SKM-1 treated with dmso at 0.1 percent for 144 hours (cell line): ENCODE results near the gene ITGAE.

ENCODE experiments used
- DNase-seq: peaks from one replicate; lab custom pipeline; 2025; ENCODE audit not compliant: unreplicated experiment; lab: John Stamatoyannopoulos, UW

Gene ITGAE

DNA sequence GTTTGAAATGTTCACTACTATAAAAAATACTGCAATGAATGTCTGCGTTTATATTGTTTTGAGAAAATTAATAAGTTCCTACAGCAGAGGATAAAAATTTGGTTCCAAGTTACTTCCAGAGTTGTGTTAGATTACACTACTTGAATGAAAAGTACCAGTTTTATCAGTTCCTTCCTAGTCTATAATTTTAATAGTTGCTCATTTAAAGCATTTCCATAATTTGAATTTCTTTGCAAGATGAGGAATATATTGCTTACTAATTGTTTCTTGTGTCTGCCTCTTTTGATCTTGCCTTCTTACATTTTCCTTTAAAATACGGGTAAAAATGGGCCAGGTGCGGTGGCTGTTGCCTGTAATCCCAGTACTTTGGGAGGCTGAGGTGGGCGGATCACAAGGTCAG is 128.4 kb downstream of the ITGAE start:
- DNase-seq = no peak

DNA sequence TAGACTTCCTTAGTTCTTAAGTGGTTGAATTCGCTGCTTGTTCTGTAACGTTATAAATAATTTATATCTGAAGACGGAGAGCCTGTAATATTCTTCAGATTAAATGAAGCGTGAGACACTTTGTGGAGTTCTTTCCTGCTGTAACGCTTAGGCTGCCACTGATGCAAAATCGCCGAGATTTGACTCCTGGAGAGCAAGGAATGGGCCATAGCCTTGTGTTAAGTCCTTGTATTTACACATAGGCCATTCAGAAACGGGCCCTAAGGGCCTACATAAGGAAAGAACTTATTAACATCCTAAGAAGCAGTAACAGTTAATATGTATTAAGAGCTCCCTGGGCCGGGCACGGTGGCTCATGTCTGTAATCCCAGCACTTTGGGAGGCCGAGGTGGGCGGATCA is 131.4 kb downstream of the ITGAE start:
- no peak for DNase-seq

DNA sequence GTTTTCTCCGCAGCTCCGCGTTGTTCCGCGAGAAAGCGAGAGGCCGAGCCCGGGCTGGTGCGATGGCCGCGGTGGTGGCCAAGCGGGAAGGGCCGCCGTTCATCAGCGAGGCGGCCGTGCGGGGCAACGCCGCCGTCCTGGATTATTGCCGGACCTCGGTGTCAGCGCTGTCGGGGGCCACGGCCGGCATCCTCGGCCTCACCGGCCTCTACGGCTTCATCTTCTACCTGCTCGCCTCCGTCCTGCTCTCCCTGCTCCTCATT is 132.0 kb downstream of the ITGAE start:
- no peak for DNase-seq

DNA sequence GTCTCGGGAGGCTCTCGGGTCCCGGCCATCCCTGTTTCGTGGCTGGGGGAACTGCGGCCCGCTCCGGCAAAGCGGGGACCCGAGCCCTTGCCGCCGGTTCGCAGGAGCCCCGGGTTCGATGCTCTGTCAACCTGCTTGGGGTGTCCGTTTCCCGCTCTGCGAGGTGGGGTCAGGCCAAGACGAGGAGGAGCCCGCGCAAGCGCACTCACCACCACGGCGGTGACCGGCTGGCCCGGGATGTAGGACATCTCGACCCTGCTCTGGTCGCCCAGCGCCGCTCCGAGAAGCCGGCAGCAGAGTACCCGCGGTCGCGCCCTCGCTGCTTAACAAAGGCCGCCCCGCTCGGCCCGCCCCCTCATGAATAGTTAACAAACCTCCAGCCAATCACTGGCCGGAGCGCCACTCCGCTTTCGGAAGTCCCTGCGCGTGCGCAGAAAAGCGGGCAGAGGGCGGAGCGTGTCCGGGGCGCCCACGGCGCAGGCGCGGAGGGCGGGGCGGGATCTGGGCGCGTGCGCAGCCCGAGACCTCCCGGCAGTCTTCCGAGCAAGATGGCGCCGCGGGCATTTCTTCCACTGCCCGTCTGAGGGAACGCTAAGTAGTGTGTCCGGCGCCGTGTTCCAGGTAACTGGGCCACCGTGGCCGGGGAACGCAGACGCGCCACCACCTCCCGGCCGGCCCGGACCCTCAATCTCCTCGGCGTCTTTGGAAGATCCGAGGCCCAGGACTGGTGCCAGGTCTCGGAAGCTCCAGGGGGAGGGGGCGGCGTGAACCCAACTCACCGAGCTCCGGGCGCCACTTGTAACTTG is 132.5 kb downstream of the ITGAE start, which contains the start of the genes EMC6 and TAX1BP3:
Gene EMC6 (plus strand): TSS at position 534 of the 806 bp plus-strand sequence. CDS start 335 bp downstream, outside the sequence.
Gene TAX1BP3 (minus strand): TSS at position 300 of the 806 bp plus-strand sequence. CDS start 52 bp downstream, at position 248.
- peak; percentile 81 for DNase-seq

DNA sequence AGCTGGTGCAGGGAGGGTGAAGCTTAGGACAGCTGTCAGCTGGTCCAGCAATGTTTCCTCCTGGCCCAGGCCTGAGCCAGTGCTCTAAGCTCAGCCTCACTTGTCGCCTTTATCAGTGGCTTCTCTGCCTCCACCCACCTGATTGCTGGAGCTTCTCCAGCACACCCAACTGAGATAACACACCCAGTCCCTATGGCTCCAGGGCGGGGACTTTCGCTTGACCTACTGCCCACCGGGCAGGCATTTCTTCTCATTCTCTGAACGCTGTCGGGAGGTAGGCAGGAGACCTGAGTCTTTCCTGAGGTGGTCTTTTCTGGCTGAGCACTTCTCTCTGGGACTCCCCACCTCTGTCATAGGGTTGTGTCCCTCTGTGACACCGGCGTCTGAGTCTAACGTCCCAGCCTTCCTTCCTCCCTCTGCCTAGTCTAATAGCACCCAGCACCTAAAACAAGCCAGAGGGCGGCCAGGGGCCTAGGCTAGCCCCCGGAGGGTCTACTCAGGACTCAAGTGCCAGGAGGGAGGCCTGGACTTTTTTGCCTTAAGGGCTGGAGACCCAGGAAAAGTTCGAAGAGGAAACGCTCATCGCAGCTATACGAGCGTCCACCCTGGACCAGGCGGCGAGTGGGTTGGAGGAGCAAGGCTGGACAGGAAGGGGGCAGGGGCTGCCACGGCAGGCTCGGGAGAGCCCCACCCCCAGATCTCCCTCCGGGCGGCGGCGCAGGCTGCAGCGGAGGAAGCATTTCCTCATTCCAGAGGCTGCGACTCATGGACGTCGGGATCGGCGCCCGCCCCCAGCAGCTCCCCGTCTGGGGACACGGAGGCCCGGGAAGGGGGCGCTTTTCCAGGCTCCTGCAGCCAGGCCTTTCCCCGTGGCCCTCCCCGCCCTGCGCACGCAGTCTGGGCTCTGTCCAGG is 133.4 kb downstream of the ITGAE start:
- no peak for DNase-seq

DNA sequence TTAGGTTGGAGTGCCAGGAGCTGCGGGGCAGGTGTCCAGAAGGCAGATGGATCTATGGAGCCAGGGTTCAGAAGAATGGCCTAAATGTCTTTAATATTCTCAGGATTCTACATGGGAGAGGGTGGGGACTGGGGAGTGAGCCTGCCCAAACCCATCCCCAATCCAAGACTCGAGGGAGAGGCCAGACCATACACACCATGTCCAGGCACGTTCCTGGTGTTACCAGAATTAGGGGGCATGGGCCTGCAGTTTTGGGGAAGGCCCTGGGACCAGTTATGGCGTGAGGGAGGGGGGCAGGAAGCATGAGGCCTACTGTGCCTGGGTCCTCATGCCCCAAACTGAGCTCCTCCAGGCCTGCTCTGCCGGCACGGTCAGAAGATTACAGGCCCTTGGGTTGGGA is 134.5 kb downstream of the ITGAE start:
- no peak for DNase-seq

DNA sequence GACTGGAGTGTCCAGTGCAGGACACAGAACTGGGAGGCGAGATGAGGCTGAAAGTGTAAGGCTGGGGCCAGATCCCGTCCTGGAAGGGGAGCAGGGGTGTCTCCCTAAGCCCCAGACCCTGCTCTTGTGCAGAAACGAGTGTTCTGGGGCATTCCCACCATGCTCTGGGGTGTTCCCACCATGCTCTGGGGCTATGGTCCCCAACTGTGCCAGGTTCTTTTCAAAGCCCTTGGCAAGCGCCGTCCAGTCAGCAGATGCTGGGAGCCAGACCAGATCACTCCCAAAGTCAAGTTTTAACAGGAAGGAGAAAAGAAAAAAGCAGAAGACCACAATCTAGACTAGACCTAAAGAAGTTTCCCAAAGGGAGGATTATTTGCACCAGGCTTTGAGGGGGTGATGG is 135.2 kb downstream of the ITGAE start:
- DNase-seq = no peak
